Stomach (tissue), 4 donors: Measurements from ENCODE around the gene MRPL53.
"Not testable (repeated sequence)": the region's sequence is repeated elsewhere in the genome, so short reads cannot be mapped to it uniquely, and the experiment has no call there.

ENCODE experiments used
- CTCF ChIP-seq, 7 experiments: fragments of 450-650 bp in 4 of 7; fragments of 200-600 bp in 3 of 7; sonication (generic) in 3 of 7; IDR thresholded peaks; one replicate each; pipeline ENCODE4 v1.5.1; 2016 to 2019; ENCODE audit warnings: antibody characterized with exemption in 7 of 7, control low read depth in 2 of 7, mild to moderate bottlenecking in 1 of 7
- EP300 ChIP-seq: sonication (generic); formaldehyde crosslinking; IDR thresholded peaks from one replicate; pipeline ENCODE4 v1.6.1; 2017; ENCODE audit warnings: antibody characterized with exemption
- POLR2A ChIP-seq, 4 donors: fragments of 450-650 bp; IDR thresholded peaks; one replicate each; pipeline ENCODE4 v1.6.1; 2016; ENCODE audit warnings: antibody characterized with exemption in 4 of 4, control low read depth in 2 of 4, mild to moderate bottlenecking in 1 of 4, moderate library complexity in 1 of 4

GRCh38 chr2:74483675-74484164, 11.2 kb upstream of the MRPL53 start:
- TF ChIP-seq CTCF (IDR thresholded peaks at IDR 0.05); POLR2A (IDR thresholded peaks at IDR 0.05); EP300: not testable (repeated sequence)
